RCC 7860 (cell line): ENCODE data around the gene VAV1.

Source experiments
- DNase-seq: peaks from one replicate; pipeline ENCODE4 v3.0.0-alpha.2; 2015; ENCODE audit warnings: low spot score
- FAIRE-seq: peaks from 2 replicates; lab custom pipeline; 2012; peaks lifted over from hg19 to GRCh38; lab: Jason Lieb, UNC

The VAV1 gene

GRCh38 chr19:6877766-6878165 lies 105.3 kb downstream of the VAV1 start:
- FAIRE-seq (no peak), DNase-seq (no peak)

DNA sequence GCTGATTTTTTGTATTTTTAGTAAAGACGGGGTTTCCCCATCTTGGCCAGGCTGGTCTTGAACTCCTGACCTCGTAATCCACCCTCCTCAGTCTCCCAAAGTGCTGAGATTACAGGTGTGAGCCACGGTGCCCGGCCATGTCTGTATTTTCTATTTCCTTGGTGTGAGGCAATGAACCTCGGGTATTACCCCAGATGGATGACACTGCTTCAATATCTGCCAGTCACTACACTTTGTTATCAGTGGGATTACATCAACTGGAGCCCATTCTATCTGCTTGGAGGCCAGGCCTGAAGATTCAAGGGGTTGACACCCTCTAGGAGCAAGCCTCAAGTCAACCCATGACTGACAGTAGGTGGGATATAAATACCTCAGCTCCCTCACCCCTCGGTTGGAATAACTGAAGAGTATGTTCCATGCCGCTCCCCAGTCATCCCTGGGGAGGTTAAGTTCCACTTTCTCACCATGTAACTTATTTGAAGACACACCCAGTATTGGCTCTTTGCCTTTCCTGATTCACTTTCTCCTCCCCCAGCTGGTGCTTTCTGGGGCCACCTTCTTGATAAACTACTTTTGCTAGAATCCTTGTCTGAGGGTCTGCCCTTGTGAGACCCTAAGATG lies 113.9 kb downstream of the VAV1 start:
- DNase-seq (no peak), FAIRE-seq (no peak)

- FAIRE-seq, result no peak
- no peak for DNase-seq
Measured at GRCh38 chr19:6887316-6887715, 114.8 kb downstream of the VAV1 start, which contains the start of gene ADGRE1. ADGRE1 (plus strand) TSS chr19:6887579; CDS start chr19:6887609, 30 bp downstream.

- FAIRE-seq, result no peak
- DNase-seq, result no peak
Measured at GRCh38 chr19:6888967-6889366, 116.5 kb downstream of the VAV1 start.

- DNase-seq (no peak), FAIRE-seq (no peak)
Measured at GRCh38 chr19:6890401-6890913, 117.9 kb downstream of the VAV1 start.

GRCh38 chr19:6890938-6891337 lies 118.4 kb downstream of the VAV1 start:
- DNase-seq, result no peak
- FAIRE-seq, result no peak

- DNase-seq (no peak), FAIRE-seq (no peak)
Measured at GRCh38 chr19:6891761-6892385, 119.4 kb downstream of the VAV1 start.

DNA sequence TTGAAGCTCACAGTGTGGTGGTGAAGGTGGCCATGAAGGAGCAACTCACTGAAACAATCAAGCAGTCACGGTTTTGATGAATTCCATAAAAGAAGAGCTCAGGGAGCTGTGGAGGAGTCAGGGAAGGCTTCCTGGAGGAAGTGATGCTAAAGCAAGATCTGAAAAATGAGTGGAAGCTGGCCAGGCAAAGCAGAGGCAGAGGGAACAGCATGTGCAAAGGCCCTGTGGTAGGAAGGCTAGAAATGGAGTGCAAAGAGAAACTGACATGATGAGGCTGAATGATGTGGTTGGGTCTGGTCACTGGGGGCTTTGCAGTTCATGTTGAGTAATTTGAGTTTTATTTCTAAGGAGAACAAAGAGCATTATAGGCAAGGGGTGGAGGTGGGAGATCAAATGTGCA lies 121.8 kb downstream of the VAV1 start:
- DNase-seq (no peak), FAIRE-seq (no peak)

DNA sequence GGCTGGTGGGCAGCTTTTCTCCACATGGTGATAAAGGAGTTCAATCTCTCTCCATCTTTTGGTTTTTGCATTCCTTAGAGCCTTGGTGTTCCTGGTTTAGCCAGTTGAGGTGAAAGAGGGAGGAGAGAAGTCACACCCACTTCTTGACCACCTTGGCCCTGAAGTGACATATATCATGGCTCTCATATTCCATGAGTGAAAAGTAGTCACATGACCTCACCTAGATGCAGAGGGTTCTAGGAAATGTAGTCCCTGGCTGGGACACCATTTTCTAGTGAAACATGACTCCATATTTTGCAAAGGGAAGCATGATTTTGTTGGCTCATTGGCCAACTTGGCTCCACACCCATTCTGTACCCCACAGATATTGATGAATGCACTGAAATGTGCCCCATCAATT lies 130.9 kb downstream of the VAV1 start:
- FAIRE-seq, result no peak
- DNase-seq, result no peak

GRCh38 chr19:6906559-6907060 lies 134.1 kb downstream of the VAV1 start:
- no peak for DNase-seq
- no peak for FAIRE-seq
